OCI-LY1 (cell line): ENCODE results near the gene GALNT9.

Experiments used
- EZH2 ChIP-seq: fragments of 200-600 bp; sonication (generic), shearing (Covaris generic); IDR thresholded peaks from 2 replicates; pipeline ENCODE4 v1.8.0; 2017; ENCODE audit warnings: borderline replicate concordance, mixed run types, mild to moderate bottlenecking, antibody characterized with exemption, low read length, moderate library complexity, mixed read lengths
- TF ChIP-seq, protein P1 (sequence below): fragments of 200-600 bp; sonication (generic), shearing (Covaris generic); IDR thresholded peaks from 2 replicates; pipeline ENCODE4 v1.5.1; 2017; ENCODE audit warnings: mild to moderate bottlenecking, antibody characterized with exemption, low read length, moderate library complexity, mixed read lengths

DNA sequence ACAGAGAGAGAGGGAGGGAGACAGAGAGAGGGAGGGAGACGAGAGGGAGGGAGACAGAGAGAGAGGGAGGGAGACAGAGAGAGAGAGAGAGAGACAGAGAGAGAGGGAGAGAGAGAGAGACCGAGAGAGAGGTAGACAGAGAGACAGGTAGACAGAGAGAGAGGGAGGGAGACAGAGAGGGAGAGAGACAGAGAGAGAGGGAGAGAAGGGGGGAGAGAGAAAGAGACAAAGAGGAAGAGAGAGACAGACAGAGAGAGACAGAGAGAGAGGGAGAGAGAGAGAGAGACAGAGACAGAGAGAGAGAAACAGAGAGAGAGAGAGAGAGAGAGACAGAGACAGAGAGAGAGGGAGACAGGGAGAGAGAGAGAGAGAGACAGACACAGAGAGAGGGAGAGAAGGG, 47.8 kb upstream of the GALNT9 start:
- TF ChIP-seq EZH2, result no peak
- TF ChIP-seq, protein P1, sequence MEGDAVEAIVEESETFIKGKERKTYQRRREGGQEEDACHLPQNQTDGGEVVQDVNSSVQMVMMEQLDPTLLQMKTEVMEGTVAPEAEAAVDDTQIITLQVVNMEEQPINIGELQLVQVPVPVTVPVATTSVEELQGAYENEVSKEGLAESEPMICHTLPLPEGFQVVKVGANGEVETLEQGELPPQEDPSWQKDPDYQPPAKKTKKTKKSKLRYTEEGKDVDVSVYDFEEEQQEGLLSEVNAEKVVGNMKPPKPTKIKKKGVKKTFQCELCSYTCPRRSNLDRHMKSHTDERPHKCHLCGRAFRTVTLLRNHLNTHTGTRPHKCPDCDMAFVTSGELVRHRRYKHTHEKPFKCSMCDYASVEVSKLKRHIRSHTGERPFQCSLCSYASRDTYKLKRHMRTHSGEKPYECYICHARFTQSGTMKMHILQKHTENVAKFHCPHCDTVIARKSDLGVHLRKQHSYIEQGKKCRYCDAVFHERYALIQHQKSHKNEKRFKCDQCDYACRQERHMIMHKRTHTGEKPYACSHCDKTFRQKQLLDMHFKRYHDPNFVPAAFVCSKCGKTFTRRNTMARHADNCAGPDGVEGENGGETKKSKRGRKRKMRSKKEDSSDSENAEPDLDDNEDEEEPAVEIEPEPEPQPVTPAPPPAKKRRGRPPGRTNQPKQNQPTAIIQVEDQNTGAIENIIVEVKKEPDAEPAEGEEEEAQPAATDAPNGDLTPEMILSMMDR, result no peak
